ENCODE data around the gene SLC17A1.

Gene SLC17A1

GRCh38 chr6:25832670-25833069, 818 bp upstream of the SLC17A1 start:
- no peak for DNase-seq (ENCODE audit: low read depth)

DNA sequence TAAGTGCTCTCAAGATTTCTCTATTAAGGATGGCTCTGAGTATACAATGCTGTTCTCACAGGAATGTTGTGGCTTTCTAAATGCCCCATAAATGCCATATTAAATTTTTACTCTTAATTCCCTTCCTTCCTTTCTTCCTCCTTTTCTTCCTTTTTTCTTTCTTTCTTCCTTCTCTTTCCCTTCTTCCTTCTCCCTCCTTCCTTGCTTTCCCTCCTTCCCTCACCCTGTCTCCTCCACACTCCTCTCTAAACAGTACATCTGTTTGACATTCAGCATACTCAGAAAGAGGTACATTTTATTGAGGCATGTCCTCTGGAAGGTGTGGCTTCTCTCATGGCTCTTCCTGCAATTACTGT, 433 bp upstream of the SLC17A1 start:
- DNase-seq (ENCODE audit: low read depth): no peak

DNA sequence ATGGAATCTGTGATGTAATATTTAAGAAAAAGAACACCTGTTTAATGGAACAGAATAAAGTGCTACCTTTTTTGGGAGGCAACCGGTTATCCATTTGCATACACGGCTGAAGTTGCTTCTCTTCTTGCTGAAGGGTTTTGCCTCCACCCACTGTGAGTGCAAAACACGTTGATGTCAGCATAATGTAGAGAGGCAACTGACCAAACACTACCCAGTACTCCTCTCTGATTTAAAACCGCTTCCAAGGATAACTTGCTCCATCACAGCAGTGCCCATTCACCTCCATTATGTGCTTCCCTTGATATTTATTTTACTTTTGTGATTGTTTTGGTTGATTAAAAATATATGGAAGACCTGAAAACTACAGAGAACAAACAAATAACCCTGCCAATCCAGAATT, 1.4 kb downstream of the SLC17A1 start:
- no peak for DNase-seq (ENCODE audit: low read depth)

GRCh38 chr6:25829375-25829774, 2.5 kb downstream of the SLC17A1 start:
- DNase-seq (ENCODE audit: low read depth): no peak

- no peak for DNase-seq (ENCODE audit: low read depth)
These were observed 10.5 kb downstream of the SLC17A1 start for GRCh38 chr6:25821341-25821740.

GRCh38 chr6:25816252-25816651, 15.6 kb downstream of the SLC17A1 start:
- DNase-seq (ENCODE audit: low read depth): no peak

DNA sequence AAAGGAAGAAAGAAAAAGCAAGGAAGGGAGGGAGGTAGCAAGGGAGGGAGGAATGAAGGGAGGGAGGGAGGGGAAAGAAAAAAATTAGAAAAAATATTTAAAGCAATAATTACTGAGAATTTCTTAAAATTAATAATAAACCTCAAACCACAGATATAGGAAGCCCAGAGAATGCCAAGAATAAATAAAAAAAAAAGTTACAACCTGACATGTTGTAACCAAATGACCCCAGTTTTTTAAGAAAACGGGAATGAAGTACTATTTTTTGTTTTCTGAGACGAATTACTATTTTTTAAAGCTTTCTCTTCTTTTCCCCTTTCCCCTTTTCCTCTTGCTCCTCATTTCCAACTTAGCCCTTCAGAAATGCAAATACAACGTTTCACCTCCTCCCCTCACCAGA, 16.7 kb downstream of the SLC17A1 start:
- DNase-seq (ENCODE audit: low read depth): no peak

DNA sequence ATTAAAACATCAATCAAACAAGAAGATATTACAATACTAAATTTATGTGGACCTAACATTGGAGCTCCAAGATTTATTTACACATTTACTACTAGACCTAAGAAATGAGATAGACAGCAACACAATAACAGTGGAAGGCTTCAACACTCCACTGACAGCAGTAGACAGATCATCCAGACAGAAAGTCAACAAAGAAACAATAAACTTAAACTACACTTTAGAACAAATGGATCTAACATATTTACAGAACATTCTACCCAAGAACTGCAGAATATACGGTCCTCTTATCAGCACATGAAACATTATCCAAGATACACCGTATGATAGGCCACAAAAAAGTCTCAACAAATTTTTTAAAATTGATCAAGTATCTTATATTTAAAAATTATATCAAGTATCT, 27.0 kb downstream of the SLC17A1 start:
- no peak for DNase-seq (ENCODE audit: low read depth)

GRCh38 chr6:25801436-25801835, 30.4 kb downstream of the SLC17A1 start:
- DNase-seq (ENCODE audit: low read depth): no peak

DNA sequence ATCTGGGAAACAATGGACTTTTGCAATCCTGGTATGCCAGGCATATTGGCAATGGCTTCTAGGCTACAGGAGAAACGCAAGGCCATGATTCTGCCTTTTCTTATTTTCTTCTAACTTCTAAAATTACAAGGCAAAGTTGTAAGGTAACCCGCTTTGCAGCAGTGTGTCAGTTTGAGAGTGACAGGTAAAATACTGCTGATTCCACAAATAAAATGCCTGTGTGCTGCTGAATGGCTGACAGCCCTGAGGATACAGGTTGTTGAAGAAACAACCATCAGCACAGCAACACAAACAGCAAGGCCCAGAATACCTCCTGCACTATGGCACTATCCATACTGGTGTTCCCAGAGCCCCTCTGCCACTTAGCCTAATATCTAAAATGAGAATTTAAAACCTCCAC, 37.1 kb downstream of the SLC17A1 start:
- no peak for DNase-seq (ENCODE audit: low read depth)

GRCh38 chr6:25793970-25794369, 37.9 kb downstream of the SLC17A1 start:
- DNase-seq (ENCODE audit: low read depth): no peak

DNA sequence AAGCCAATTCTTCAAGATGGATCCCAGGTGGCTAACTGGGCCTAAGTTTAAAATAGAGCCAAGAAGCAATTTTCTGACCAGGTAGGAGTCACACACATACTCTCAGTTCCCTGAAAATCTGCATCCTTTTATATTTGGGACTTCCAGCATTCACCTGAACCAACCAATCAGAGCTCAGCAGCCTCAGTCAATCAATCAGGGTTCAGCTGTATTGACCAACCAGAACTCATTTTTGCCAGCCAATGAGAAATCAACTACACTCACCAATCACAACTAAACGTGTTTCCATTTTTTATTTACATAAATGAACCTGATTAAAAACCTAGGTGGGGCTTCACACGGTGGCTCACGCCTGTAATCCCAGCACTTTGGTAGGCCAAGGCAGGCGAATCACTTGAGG, 39.8 kb downstream of the SLC17A1 start:
- DNase-seq (ENCODE audit: low read depth): no peak

GRCh38 chr6:25789475-25789874, 42.4 kb downstream of the SLC17A1 start:
- DNase-seq (ENCODE audit: low read depth): no peak

DNA sequence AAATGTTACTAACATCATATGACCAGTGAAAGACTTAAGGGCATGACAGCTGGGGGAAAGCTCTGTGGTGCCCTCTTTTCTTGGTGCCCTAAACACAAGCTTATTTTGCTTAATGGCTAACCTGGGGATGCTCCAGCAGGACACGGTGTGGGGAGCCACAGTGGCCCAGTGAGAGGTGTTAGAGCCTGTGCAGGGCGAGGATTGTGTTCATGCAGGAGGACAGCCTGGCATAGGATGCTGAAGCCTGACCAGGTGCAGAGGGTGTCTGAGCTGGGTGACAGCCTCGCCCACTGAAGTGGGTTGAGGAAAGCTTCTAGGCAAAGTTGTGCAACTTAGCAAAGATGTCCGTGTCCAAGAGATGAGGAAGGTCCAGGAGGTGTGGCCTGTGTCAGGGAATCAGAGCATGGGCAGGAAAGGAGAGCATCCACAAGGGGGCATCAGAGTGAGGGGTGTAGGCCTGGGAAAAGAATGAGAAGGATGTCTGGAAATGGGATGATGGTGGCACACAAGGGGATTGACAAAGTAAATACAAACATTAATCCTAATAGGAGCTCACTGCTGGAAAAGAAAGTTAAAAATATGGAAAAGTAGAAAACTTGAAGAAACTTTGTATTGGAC, 43.4 kb downstream of the SLC17A1 start:
- peak; percentile 68 for DNase-seq (ENCODE audit: low read depth)

- no peak for DNase-seq (ENCODE audit: low read depth)
These were observed 44.4 kb downstream of the SLC17A1 start for GRCh38 chr6:25787428-25787827.

DNA sequence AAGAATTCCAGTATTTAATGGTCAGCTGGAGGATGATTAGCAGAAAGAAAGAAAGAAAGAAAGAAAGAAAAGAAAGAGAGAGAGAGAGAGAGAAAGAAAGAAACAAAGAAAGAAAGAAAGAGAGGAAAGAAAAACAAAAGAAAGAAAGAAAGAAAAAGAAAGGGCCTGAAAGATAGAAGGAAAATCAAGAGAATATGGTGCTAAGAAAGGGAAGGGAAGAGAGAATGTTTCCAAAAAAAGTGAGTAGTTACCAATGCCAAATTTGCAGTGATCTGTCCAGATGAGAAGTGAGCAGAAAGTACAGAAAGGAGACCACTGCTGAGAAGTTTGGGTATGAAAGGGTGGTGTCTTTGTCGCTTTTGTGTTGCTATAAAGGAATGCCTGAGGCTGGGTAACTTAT, 50.7 kb downstream of the SLC17A1 start:
- DNase-seq (ENCODE audit: low read depth): no peak

DNA sequence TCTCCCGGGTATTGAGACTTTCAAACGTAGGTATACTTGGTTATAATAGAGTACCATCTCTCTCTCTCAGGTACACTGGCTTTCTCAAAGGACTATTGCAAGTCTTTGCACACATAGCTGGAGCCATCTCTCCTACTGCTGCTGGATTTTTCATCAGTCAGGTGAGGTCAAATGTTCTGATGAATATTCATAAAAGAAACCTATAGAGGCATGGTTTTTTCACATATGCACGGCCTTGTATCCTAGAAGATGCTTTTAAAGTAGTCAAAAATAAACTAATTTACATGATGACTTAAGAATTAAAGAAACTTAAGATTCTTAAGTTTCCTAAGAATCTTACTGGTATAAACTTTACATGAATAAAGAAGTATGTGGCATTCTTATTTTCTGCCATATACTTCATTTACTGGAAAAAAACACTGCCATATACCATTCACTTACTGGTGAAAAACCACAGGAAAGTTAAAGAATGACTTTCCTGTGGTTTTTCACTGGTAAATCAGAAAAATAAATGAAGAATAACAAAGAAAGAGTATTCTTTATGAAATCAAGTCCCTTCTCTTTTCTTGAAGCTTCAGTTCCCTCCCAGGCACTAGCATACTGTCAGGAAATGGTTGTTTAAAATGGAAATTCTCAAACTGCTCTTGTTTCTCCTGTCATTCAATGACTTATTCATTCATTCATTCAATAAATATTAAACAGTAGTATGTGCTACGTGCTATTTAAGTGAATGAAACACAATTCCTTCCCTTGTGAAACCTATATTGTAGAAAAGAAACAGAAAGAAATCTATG, 53.8 kb downstream of the SLC17A1 start:
- DNase-seq (ENCODE audit: low read depth): no peak

GRCh38 chr6:25777031-25777430, 54.8 kb downstream of the SLC17A1 start:
- peak; percentile 29 for DNase-seq (ENCODE audit: low read depth)

GRCh38 chr6:25774120-25774715, 57.6 kb downstream of the SLC17A1 start:
- DNase-seq (ENCODE audit: low read depth): no peak

DNA sequence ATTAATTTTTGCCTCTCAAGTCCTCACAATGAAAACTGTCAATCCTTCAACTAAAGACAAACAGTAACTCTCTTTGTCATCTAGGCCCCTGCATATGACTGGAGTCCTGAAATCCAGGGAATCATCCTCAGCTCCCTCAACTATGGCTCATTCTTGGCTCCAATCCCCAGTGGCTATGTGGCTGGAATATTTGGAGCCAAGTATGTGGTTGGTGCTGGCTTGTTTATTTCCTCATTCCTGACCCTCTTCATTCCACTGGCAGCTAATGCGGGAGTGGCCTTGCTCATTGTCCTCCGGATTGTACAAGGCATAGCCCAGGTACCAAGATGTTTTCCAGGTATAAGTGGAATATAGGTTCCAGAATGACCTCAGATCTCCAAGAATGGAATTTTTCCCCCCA, 61.9 kb downstream of the SLC17A1 start:
- DNase-seq (ENCODE audit: low read depth): peak; percentile 21

GRCh38 chr6:25768566-25768965, 63.3 kb downstream of the SLC17A1 start:
- no peak for DNase-seq (ENCODE audit: low read depth)

DNA sequence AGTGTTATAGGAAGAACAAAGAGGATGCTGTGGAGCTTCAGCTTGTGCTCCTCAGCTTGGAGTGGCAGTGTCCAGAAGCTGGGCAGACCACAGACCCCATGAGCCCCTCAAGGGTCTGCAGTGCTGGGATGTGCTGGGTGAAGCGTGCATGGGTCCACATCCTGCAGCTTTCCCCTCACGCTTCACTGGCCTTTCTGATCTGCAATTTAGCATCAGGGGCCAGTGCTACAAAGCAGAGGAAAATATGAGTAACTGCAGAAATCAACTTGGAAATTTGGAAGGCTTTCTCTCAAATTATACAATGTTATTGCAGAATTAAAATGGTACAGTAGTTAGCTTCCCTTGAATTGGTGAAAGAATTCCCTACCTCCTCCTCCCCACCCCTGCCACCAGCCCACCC, 67.2 kb downstream of the SLC17A1 start:
- no peak for DNase-seq (ENCODE audit: low read depth)

GRCh38 chr6:25757936-25758642, 73.8 kb downstream of the SLC17A1 start:
- no peak for DNase-seq (ENCODE audit: low read depth)
